HAP-1 (cell line): ENCODE data around the gene COL4A3.

Experiments used
- DNase-seq, 2 experiments: peaks; one replicate each; pipeline ENCODE4 v3.0.0-alpha.2; 2016 to 2020; ENCODE audit warnings: low spot score in 2 of 2
- H3K27me3 ChIP-seq: fragments of 250-450 bp; sonication (Bioruptor Pico); 2 replicates; pipeline ENCODE4 v1.5.1; 2020; ENCODE audit warnings: low read depth, mild to moderate bottlenecking, moderate library complexity
- H3K36me3 ChIP-seq: fragments of 250-450 bp; sonication (Bioruptor Pico); replicated peaks from 2 replicates; pipeline ENCODE4 v1.5.1; 2020; ENCODE audit warnings: mild to moderate bottlenecking
- H3K4me1 ChIP-seq: fragments of 250-450 bp; sonication (Bioruptor Pico); 2 replicates; pipeline ENCODE4 v1.5.1; 2020; ENCODE audit warnings: mild to moderate bottlenecking
- H3K4me3 ChIP-seq: fragments of 250-450 bp; sonication (Bioruptor Pico); 2 replicates; pipeline ENCODE4 v1.5.1; 2020; ENCODE audit warnings: mild to moderate bottlenecking, moderate library complexity
- H3K9me3 ChIP-seq: fragments of 250-450 bp; sonication (Bioruptor Pico); 2 replicates; pipeline ENCODE4 v1.5.1; 2020; ENCODE audit warnings: mild to moderate bottlenecking, moderate library complexity
- in situ Hi-C: fragments of 300-500 bp; cut with MboI; formaldehyde crosslinking; loops from 3 replicates; pipeline ENCODE4 v1.14.3; 2020; ENCODE audit warnings: low sequenced_read_pairs, inconsistent platforms, mixed read lengths

COL4A3 gene

GRCh38 chr2:227325839-227326195 lies 161.4 kb downstream of the COL4A3 start:
- DNase-seq: peak; percentile 59 to 61
- Histone ChIP-seq H3K4me1 (peaks cover 43% of the 10 kb centered on the region), H3K36me3 (peaks cover 4% of the 10 kb centered on the region), H3K9me3 (peaks cover 7% of the 10 kb centered on the region; the same call in 1 of the 2 replicates), H3K27me3 (no peaks in the 10 kb centered on the region), H3K4me3 (peak overlapping the region; percentile 73)
- in situ Hi-C loops: no loop called here

- Histone ChIP-seq H3K4me3 (peak overlapping the region; percentile 73), H3K27me3 (no peaks in the 10 kb centered on the region), H3K36me3 (peaks cover 12% of the 10 kb centered on the region), H3K4me1 (peaks cover 43% of the 10 kb centered on the region), H3K9me3 (peaks cover 7% of the 10 kb centered on the region; the same call in 1 of the 2 replicates)
- no peak for DNase-seq
- in situ Hi-C loops: no loop called here
Observed at GRCh38 chr2:227326783-227327182, 162.4 kb downstream of the COL4A3 start.

GRCh38 chr2:227335713-227336112 lies 171.3 kb downstream of the COL4A3 start:
- Histone ChIP-seq H3K9me3 (no peaks in the 10 kb centered on the region), H3K4me1 (no peaks in the 10 kb centered on the region; the same call in 1 of the 2 replicates), H3K27me3 (no peaks in the 10 kb centered on the region), H3K4me3 (no peak overlapping the region), H3K36me3 (peaks cover 62% of the 10 kb centered on the region)
- no peak for DNase-seq
- in situ Hi-C loops: no loop called here

DNA sequence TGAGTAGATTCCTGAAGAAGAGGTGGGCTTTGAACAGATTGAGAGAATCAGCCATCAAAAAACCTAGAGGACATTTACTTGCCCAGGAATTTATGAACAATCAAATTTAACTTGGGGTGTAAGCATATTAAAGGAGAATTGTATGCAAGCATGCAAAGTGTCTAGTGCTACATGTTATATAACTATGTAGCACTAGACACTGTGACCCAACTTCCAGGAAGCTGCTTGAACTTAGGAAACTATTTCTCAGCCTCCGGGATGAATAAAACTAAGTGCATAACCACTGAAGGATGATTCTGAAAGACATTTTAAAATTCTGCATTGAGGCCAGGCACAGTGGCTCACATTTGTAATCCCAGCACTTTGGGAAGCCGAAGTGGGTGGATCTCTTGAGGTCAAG lies 173.0 kb downstream of the COL4A3 start:
- no peak for DNase-seq
- no peaks in the 10 kb centered on the region for H3K9me3 ChIP-seq
- H3K27me3 ChIP-seq: no peaks in the 10 kb centered on the region
- H3K4me3 ChIP-seq: no peak overlapping the region
- H3K36me3 ChIP-seq: peaks cover 54% of the 10 kb centered on the region
- in situ Hi-C loops: no loop called here
- H3K4me1 ChIP-seq: peaks cover 17% of the 10 kb centered on the region

GRCh38 chr2:227339098-227339599 lies 174.7 kb downstream of the COL4A3 start:
- Histone ChIP-seq H3K9me3 (no peaks in the 10 kb centered on the region), H3K4me1 (peaks cover 19% of the 10 kb centered on the region), H3K4me3 (no peak overlapping the region), H3K36me3 (peaks cover 48% of the 10 kb centered on the region), H3K27me3 (no peaks in the 10 kb centered on the region)
- DNase-seq: no peak
- in situ Hi-C loops: no loop called here

- H3K27me3 ChIP-seq: no peaks in the 10 kb centered on the region
- no peaks in the 10 kb centered on the region for H3K9me3 ChIP-seq
- H3K4me1 ChIP-seq: peaks cover 19% of the 10 kb centered on the region
- H3K4me3 ChIP-seq: no peak overlapping the region
- DNase-seq: no peak
- H3K36me3 ChIP-seq: peaks cover 42% of the 10 kb centered on the region
- in situ Hi-C loops: no loop called here
Observed at GRCh38 chr2:227340106-227340505, 175.7 kb downstream of the COL4A3 start.

GRCh38 chr2:227341553-227341952 lies 177.1 kb downstream of the COL4A3 start:
- H3K27me3 ChIP-seq: no peaks in the 10 kb centered on the region
- H3K4me3 ChIP-seq: no peak overlapping the region
- in situ Hi-C loops: no loop called here
- H3K36me3 ChIP-seq: peaks cover 39% of the 10 kb centered on the region
- no peaks in the 10 kb centered on the region for H3K9me3 ChIP-seq
- no peak for DNase-seq
- H3K4me1 ChIP-seq: peaks cover 21% of the 10 kb centered on the region

- Histone ChIP-seq H3K36me3 (peaks cover 52% of the 10 kb centered on the region), H3K4me3 (no peak overlapping the region), H3K27me3 (no peaks in the 10 kb centered on the region), H3K9me3 (no peaks in the 10 kb centered on the region), H3K4me1 (peaks cover 34% of the 10 kb centered on the region)
- in situ Hi-C loops: no loop called here
- DNase-seq: no peak
Observed at GRCh38 chr2:227344231-227344630, 179.8 kb downstream of the COL4A3 start.

DNA sequence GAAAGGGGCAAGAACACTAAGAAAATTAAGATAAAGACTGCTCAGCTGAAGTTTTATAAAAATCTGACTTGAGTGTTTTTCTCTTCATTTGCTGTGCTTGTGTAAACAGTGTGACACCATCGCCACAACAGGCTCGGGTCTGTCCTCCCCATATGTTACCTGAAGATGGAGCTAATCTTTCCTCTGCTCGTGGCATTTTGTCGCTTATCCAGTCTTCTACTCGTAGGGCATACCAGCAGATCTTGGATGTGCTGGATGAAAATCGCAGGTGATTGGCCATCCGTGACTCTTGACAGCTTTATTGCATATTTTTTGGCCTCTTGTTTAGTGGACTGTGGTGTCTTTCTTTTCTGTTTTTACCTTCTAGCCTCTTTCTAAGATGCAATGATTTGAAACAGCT lies 182.7 kb downstream of the COL4A3 start:
- Histone ChIP-seq H3K36me3 (peaks cover 51% of the 10 kb centered on the region), H3K4me3 (no peak overlapping the region), H3K4me1 (peaks cover 26% of the 10 kb centered on the region), H3K27me3 (no peaks in the 10 kb centered on the region), H3K9me3 (no peaks in the 10 kb centered on the region)
- in situ Hi-C loops: no loop called here
- DNase-seq: no peak

GRCh38 chr2:227348324-227348723 lies 183.9 kb downstream of the COL4A3 start:
- no peaks in the 10 kb centered on the region for H3K9me3 ChIP-seq
- peaks cover 53% of the 10 kb centered on the region for H3K36me3 ChIP-seq
- H3K4me3 ChIP-seq: no peak overlapping the region
- in situ Hi-C loops: no loop called here
- DNase-seq: peak; percentile 30 to 57
- peaks cover 20% of the 10 kb centered on the region for H3K4me1 ChIP-seq
- no peaks in the 10 kb centered on the region for H3K27me3 ChIP-seq

DNA sequence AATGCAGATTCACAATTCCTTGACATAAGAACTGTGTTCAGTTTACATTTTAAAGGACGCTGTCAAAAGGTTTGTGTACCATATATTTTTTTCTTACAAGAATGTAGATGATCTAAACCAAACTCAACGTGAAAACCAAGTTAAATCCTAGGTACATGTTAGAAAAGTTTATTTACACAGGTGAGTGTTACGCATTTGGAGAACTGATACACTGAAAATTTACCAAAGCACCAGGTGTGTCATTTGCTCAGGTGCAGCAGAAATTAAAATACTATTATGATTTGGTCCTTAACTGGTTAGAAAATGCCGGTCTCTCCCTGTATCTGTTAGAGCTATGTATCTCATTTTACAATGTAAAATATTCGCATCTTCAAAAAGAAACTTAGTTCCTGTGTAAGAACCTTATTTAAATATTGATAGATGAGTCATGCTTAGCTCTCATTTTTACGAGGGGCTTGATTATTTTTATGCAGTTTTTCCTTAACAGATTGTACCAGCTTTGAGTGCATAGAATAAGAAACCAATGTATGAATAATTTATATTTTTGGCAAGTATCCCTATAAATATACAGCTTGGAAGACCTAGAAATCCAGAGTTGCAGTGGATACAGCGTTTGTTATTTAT lies 185.7 kb downstream of the COL4A3 start:
- Histone ChIP-seq H3K4me3 (no peak overlapping the region), H3K27me3 (no peaks in the 10 kb centered on the region), H3K4me1 (peaks cover 20% of the 10 kb centered on the region), H3K36me3 (peaks cover 49% of the 10 kb centered on the region), H3K9me3 (no peaks in the 10 kb centered on the region)
- in situ Hi-C loops: loop anchor here (25.0 kb wide), 1 partner anchor 213 kb away; no protein-coding TSS in a partner anchor
- DNase-seq: no peak

DNA sequence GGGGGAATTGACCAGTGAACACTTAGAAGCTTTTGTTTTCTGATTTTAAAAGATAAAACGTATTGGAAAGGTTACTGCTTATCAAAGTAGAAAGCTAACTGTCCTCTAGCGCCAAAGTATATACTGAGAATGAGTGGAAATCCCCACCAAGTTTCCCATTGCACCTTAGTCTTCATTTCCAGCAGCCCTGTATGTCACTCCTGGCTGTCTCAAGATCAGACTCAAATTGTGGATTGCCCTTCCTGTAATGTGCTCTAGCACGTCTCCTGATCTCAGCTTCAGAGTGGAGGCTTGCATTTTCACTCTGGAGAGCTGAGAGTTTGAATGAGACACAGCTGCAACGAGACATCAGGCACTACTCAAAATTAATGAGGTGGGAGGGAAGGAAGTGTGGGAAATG lies 187.2 kb downstream of the COL4A3 start:
- in situ Hi-C loops: loop anchor here (25.0 kb wide), 1 partner anchor 214 kb away; no protein-coding TSS in a partner anchor
- DNase-seq: no peak
- H3K9me3 ChIP-seq: no peaks in the 10 kb centered on the region
- H3K4me3 ChIP-seq: no peak overlapping the region
- H3K36me3 ChIP-seq: peaks cover 54% of the 10 kb centered on the region
- peaks cover 18% of the 10 kb centered on the region for H3K4me1 ChIP-seq
- H3K27me3 ChIP-seq: no peaks in the 10 kb centered on the region

GRCh38 chr2:227360351-227360750 lies 195.9 kb downstream of the COL4A3 start:
- in situ Hi-C loops: loop anchor here (25.0 kb wide), 1 partner anchor 223 kb away; no protein-coding TSS in a partner anchor
- Histone ChIP-seq H3K4me3 (no peak overlapping the region), H3K9me3 (no peaks in the 10 kb centered on the region), H3K4me1 (no peaks in the 10 kb centered on the region), H3K36me3 (peaks cover 52% of the 10 kb centered on the region), H3K27me3 (no peaks in the 10 kb centered on the region)
- no peak for DNase-seq

DNA sequence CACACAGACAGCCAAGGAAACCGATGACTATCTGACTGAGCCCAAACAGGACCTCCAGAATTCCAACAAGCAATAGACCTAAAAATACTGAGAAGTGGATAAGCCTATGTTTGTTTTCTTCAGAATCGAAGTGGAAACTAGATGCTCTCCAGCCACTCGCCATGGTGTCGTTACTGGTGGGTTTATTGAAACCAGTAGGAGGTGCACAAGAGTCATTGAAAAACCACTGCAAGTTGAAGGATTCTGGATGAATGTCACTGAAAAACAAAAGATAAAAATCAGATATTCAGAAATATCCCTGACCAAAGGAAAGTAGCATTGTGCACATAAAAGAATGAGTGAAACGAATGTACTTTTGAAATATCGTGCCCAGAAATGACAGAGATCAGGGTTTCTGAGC lies 199.3 kb downstream of the COL4A3 start:
- Histone ChIP-seq H3K9me3 (no peaks in the 10 kb centered on the region), H3K27me3 (no peaks in the 10 kb centered on the region), H3K4me1 (no peaks in the 10 kb centered on the region), H3K36me3 (peaks cover 23% of the 10 kb centered on the region), H3K4me3 (no peak overlapping the region)
- in situ Hi-C loops: loop anchor here (25.0 kb wide), 1 partner anchor 226 kb away; no protein-coding TSS in a partner anchor
- no peak for DNase-seq
